DOHH2 (cell line): ENCODE measurements around the gene TDRD9.

Experiments
- H3F3A ChIP-seq: fragments of 200-600 bp; sonication (generic), shearing (Covaris generic); 2 replicates; pipeline ENCODE4 v1.6.0; 2016; ENCODE audit warnings: antibody characterized with exemption, mild to moderate bottlenecking; ENCODE audit not compliant: control insufficient read depth, insufficient read depth
- H3K27ac ChIP-seq: fragments of 200-600 bp; sonication (generic); 2 replicates; pipeline ENCODE4 v1.5.1; 2014; ENCODE audit warnings: low read depth, mild to moderate bottlenecking, low read length, moderate library complexity
- H3K27me3 ChIP-seq: fragments of 200-600 bp; sonication (generic); 2 replicates; pipeline ENCODE4 v1.6.1; 2014; ENCODE audit warnings: mild to moderate bottlenecking, low read length, mixed read lengths; ENCODE audit not compliant: control insufficient read depth
- H3K36me3 ChIP-seq: fragments of 200-600 bp; sonication (generic); 2 replicates; pipeline ENCODE4 v1.6.1; 2014; ENCODE audit warnings: mild to moderate bottlenecking, low read length, moderate library complexity, mixed read lengths; ENCODE audit not compliant: control insufficient read depth
- H3K4me1 ChIP-seq: fragments of 200-600 bp; sonication (generic); 2 replicates; pipeline ENCODE4 v1.6.1; 2014; ENCODE audit warnings: mild to moderate bottlenecking, low read length, mixed read lengths; ENCODE audit not compliant: control insufficient read depth
- H3K4me2 ChIP-seq: fragments of 200-600 bp; sonication (generic); 2 replicates; pipeline ENCODE4 v1.6.0; 2014; ENCODE audit warnings: mild to moderate bottlenecking, low read length, moderate library complexity
- H3K4me3 ChIP-seq: fragments of 200-600 bp; sonication (generic); 2 replicates; pipeline ENCODE4 v1.5.1; 2014; ENCODE audit warnings: mild to moderate bottlenecking, low read length, mixed read lengths
- H3K79me2 ChIP-seq: fragments of 200-600 bp; sonication (generic); 2 replicates; pipeline ENCODE4 v1.6.1; 2014; ENCODE audit warnings: mild to moderate bottlenecking, low read length, mixed read lengths; ENCODE audit not compliant: control insufficient read depth
- H3K9me2 ChIP-seq: fragments of 200-600 bp; sonication (generic); replicated peaks from 2 replicates; pipeline ENCODE4 v1.6.1; 2014; ENCODE audit warnings: mild to moderate bottlenecking, low read length, mixed read lengths; ENCODE audit not compliant: control insufficient read depth
- H3K9me3 ChIP-seq: fragments of 200-600 bp; sonication (generic); 2 replicates; pipeline ENCODE4 v1.6.1; 2014; ENCODE audit warnings: antibody characterized with exemption, low read length, mixed read lengths; ENCODE audit not compliant: control insufficient read depth, insufficient read depth
- H4K20me1 ChIP-seq: fragments of 200-600 bp; sonication (generic); 2 replicates; pipeline ENCODE4 v1.6.0; 2014; ENCODE audit warnings: low read depth, mild to moderate bottlenecking, antibody characterized with exemption, low read length, moderate library complexity; ENCODE audit not compliant: control insufficient read depth, insufficient read depth
- EZH2phosphoT487 ChIP-seq: fragments of 200-600 bp; sonication (generic); IDR thresholded peaks from 2 replicates; pipeline ENCODE4 v1.6.1; 2017; ENCODE audit warnings: borderline replicate concordance, mild to moderate bottlenecking, antibody characterized with exemption, low read length, moderate library complexity, mixed read lengths
- TF ChIP-seq, protein P1 (sequence below): fragments of 200-600 bp; sonication (generic); IDR thresholded peaks from one replicate; pipeline ENCODE4 v1.5.1; 2014; ENCODE audit warnings: antibody characterized with exemption, mild to moderate bottlenecking, low read depth, low read length; ENCODE audit not compliant: poor library complexity, severe bottlenecking

Gene TDRD9

GRCh38 chr14:104096318-104096717, 168.1 kb downstream of the TDRD9 start:
- Histone ChIP-seq H3K4me2 (no peak overlapping the region), H3K4me1 (no peaks in the 10 kb centered on the region), H3F3A (no peaks in the 10 kb centered on the region), H3K4me3 (no peak overlapping the region), H3K36me3 (no peaks in the 10 kb centered on the region), H3K9me3 (no peaks in the 10 kb centered on the region), H3K27ac (no peak overlapping the region), H3K9me2 (no peaks in the 10 kb centered on the region), H3K27me3 (no peaks in the 10 kb centered on the region), H3K79me2 (no peaks in the 10 kb centered on the region), H4K20me1 (no peaks in the 10 kb centered on the region)
- no peak for TF ChIP-seq EZH2phosphoT487
- TF ChIP-seq, protein P1, sequence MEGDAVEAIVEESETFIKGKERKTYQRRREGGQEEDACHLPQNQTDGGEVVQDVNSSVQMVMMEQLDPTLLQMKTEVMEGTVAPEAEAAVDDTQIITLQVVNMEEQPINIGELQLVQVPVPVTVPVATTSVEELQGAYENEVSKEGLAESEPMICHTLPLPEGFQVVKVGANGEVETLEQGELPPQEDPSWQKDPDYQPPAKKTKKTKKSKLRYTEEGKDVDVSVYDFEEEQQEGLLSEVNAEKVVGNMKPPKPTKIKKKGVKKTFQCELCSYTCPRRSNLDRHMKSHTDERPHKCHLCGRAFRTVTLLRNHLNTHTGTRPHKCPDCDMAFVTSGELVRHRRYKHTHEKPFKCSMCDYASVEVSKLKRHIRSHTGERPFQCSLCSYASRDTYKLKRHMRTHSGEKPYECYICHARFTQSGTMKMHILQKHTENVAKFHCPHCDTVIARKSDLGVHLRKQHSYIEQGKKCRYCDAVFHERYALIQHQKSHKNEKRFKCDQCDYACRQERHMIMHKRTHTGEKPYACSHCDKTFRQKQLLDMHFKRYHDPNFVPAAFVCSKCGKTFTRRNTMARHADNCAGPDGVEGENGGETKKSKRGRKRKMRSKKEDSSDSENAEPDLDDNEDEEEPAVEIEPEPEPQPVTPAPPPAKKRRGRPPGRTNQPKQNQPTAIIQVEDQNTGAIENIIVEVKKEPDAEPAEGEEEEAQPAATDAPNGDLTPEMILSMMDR = no peak

GRCh38 chr14:104096751-104097700, 168.8 kb downstream of the TDRD9 start:
- no peaks in the 10 kb centered on the region for H3K9me2 ChIP-seq

DNA sequence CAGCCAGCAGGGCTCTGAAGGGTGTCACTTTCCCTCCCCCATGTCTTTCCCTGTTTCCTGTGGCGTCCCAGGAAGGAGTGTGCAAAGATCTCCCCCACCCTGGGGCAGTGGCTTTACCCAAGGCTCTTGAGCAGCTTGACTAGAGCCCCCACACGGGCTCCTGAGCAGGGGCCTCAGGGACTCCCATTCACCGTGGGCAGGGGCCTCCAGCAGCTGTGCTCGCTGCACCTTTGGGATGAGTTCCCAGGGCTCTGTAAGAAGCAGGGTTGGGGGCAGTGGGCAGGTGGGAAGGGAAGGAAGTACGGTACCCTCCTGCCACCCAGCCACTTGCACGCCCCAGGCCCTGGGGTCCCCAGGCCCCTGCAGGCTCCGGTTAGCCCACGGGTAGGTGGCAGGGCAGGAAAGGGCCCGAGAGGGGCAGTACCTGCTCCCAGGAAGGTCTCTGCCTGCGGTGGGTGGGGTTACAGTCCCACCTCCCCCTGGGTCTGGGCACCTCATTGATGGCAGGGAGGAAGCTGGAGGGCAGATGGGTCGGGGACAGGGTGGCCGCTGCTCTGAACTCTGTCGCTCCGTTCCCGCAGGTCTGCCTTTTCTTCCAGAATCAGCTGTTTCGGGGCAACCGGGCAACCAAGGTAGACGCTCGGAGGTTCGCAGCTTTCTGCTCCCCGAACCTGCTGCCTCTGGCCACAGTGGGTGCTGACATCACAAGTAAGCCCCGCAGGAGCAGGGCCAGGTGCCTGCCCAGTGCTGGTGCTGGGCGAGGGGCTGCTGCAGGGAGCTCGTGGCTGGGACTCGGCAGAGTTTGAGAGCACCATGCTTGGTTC, 170.2 kb downstream of the TDRD9 start:
- Histone ChIP-seq H4K20me1 (no peaks in the 10 kb centered on the region), H3K36me3 (no peaks in the 10 kb centered on the region), H3K4me3 (no peak overlapping the region), H3K4me2 (no peak overlapping the region), H3K9me2 (no peaks in the 10 kb centered on the region), H3K27ac (no peak overlapping the region), H3K9me3 (no peaks in the 10 kb centered on the region), H3K79me2 (no peaks in the 10 kb centered on the region), H3K4me1 (no peaks in the 10 kb centered on the region), H3K27me3 (no peaks in the 10 kb centered on the region), H3F3A (no peaks in the 10 kb centered on the region)
- TF ChIP-seq, protein P1 = no peak
- no peak for TF ChIP-seq EZH2phosphoT487

More at GRCh38 chr14:104096751-104097700, 168.8 kb downstream of the TDRD9 start:
- H3K36me3 ChIP-seq = no peaks in the 10 kb centered on the region
- TF ChIP-seq, protein P1 = no peak
- TF ChIP-seq EZH2phosphoT487 = no peak
- H4K20me1 ChIP-seq = no peaks in the 10 kb centered on the region
- no peaks in the 10 kb centered on the region for H3F3A ChIP-seq
- H3K4me3 ChIP-seq = no peak overlapping the region
- no peak overlapping the region for H3K27ac ChIP-seq
- no peaks in the 10 kb centered on the region for H3K9me3 ChIP-seq
- H3K79me2 ChIP-seq = no peaks in the 10 kb centered on the region
- no peaks in the 10 kb centered on the region for H3K4me1 ChIP-seq
- no peaks in the 10 kb centered on the region for H3K27me3 ChIP-seq
- H3K4me2 ChIP-seq = no peak overlapping the region
